ENCODE measurements around the gene VIPR2. TPM values are rescaled to one million over a fixed set of nuclear protein-coding genes. Genes with fewer than 3 reads are reported as not detected.

The VIPR2 gene
- total and polyA plus RNA-seq, 4 donors, result 0.02 to 0.91 (median 0.73) TPM

- H3K9me3 ChIP-seq (ENCODE audit: control insufficient read depth in 4 of 4, insufficient read depth in 3 of 4, low read length in 3 of 4), result no peaks in the 10 kb centered on the region
- no peak overlapping the region for H3K27ac ChIP-seq (ENCODE audit: low read depth in 1 of 2, low read length in 1 of 2)
Observed at GRCh38 chr7:159015454-159016410, 128.9 kb downstream of the VIPR2 start.

GRCh38 chr7:159015081-159015453, 129.6 kb downstream of the VIPR2 start:
- 85 to 86% methylated on average over 6 of the region's 6 CpGs for WGBS, 2 donors
- no peak for TF ChIP-seq CTCF (IDR thresholded peaks at IDR 0.05; ENCODE audit: control extremely low read depth, extremely low read depth)
- H3K27me3 ChIP-seq (ENCODE audit: control insufficient read depth in 3 of 3, insufficient read depth in 3 of 3, low read length in 2 of 3), result no peaks in the 10 kb centered on the region
- no peak overlapping the region for H3K27ac ChIP-seq (ENCODE audit: low read depth in 1 of 2, low read length in 1 of 2)
- no peak overlapping the region for H3K9ac ChIP-seq (ENCODE audit: insufficient read depth in 1 of 2, low read length in 2 of 2)
- ATAC-seq (ENCODE audit: insufficient read depth, low FRiP score) (peak; percentile 10), DNase-seq (no peak)
- peaks cover 0 to 11% (median 7%) of the 10 kb centered on the region in 5 donors for H3K4me1 ChIP-seq (ENCODE audit: control insufficient read depth in 5 of 5, insufficient read depth in 5 of 5, low read length in 5 of 5)
- H3K9me3 ChIP-seq (ENCODE audit: control insufficient read depth in 4 of 4, insufficient read depth in 3 of 4, low read length in 3 of 4), result no peaks in the 10 kb centered on the region
- H3K4me3 ChIP-seq, result no peak overlapping the region
- H3K36me3 ChIP-seq (ENCODE audit: control insufficient read depth in 4 of 4, insufficient read depth in 4 of 4, low read length in 4 of 4), result no peaks in the 10 kb centered on the region

More at GRCh38 chr7:159015454-159016410, 128.9 kb downstream of the VIPR2 start:
- WGBS, 2 donors, result 50 to 72% methylated on average over 24 of the region's 24 CpGs
- no peak overlapping the region for H3K9ac ChIP-seq (ENCODE audit: insufficient read depth in 1 of 2, low read length in 2 of 2)
- no peak overlapping the region for H3K4me3 ChIP-seq
- peaks cover 0 to 11% (median 7%) of the 10 kb centered on the region in 5 donors for H3K4me1 ChIP-seq (ENCODE audit: control insufficient read depth in 5 of 5, insufficient read depth in 5 of 5, low read length in 5 of 5)
- no peak for TF ChIP-seq CTCF (IDR thresholded peaks at IDR 0.05; ENCODE audit: control extremely low read depth, extremely low read depth)
- DNase-seq (peak in 1 of 3 donors; percentile 44), ATAC-seq (ENCODE audit: insufficient read depth, low FRiP score) (peak; percentile 41)
- H3K27me3 ChIP-seq (ENCODE audit: control insufficient read depth in 3 of 3, insufficient read depth in 3 of 3, low read length in 2 of 3), result no peaks in the 10 kb centered on the region
- H3K36me3 ChIP-seq (ENCODE audit: control insufficient read depth in 4 of 4, insufficient read depth in 4 of 4, low read length in 4 of 4), result no peaks in the 10 kb centered on the region

- no peak for DNase-seq
- Histone ChIP-seq H3K4me3 (no peak overlapping the region), H3K4me1 (ENCODE audit: control insufficient read depth in 5 of 5, insufficient read depth in 5 of 5, low read length in 5 of 5) (peaks cover 0 to 11% (median 7%) of the 10 kb centered on the region in 5 donors), H3K9me3 (ENCODE audit: control insufficient read depth in 4 of 4, insufficient read depth in 3 of 4, low read length in 3 of 4) (no peaks in the 10 kb centered on the region), H3K27me3 (ENCODE audit: control insufficient read depth in 3 of 3, insufficient read depth in 3 of 3, low read length in 2 of 3) (no peaks in the 10 kb centered on the region), H3K27ac (ENCODE audit: low read depth in 1 of 2, low read length in 1 of 2) (no peak overlapping the region), H3K36me3 (ENCODE audit: control insufficient read depth in 4 of 4, insufficient read depth in 4 of 4, low read length in 4 of 4) (no peaks in the 10 kb centered on the region), H3K9ac (ENCODE audit: insufficient read depth in 1 of 2, low read length in 2 of 2) (no peak overlapping the region)
- 93 to 95% methylated on average over 20 of the region's 20 CpGs for whole genome bisulfite sequencing, 2 donors
- no peak for ATAC-seq (ENCODE audit: insufficient read depth, low FRiP score)
- TF ChIP-seq CTCF (IDR thresholded peaks at IDR 0.05; ENCODE audit: control extremely low read depth, extremely low read depth), result no peak
Observed at GRCh38 chr7:159014297-159015062, 130.2 kb downstream of the VIPR2 start.

Measured in lung (tissue), 12 donors.